ENCODE results near the gene GOLIM4.
"Not testable (repeated sequence)": the region's sequence is repeated elsewhere in the genome, so short reads cannot be mapped to it uniquely, and the experiment has no call there.

Gene GOLIM4

GRCh38 chr3:168095611-168096209 is at the start of gene GOLIM4:
Gene GOLIM4 (minus strand): TSS chr3:168095924. CDS start chr3:168095285, 639 bp downstream.
- intact Hi-C loops (cut with DNase I), result loop anchor here (5.0 kb wide), 1 partner anchor 67 kb away; no protein-coding TSS in a partner anchor

GRCh38 chr3:168141405-168141998 is 45.8 kb upstream of the GOLIM4 start:
- DNase-seq, result no peak
- intact Hi-C loops (cut with DNase I), result no loop called here

More at GRCh38 chr3:168095611-168096209, at the start of gene GOLIM4:
- peak; percentile 82 to 97 (median 93) for DNase-seq

GRCh38 chr3:168139947-168140346 is 44.2 kb upstream of the GOLIM4 start:
- intact Hi-C loops (cut with DNase I), result no loop called here
- no peak for DNase-seq

GRCh38 chr3:168138421-168138820 is 42.7 kb upstream of the GOLIM4 start:
- no peak for DNase-seq
- intact Hi-C loops (cut with DNase I), result no loop called here

- intact Hi-C loops (cut with DNase I), result no loop called here
- no peak for DNase-seq
Measured at GRCh38 chr3:168134931-168135330, 39.2 kb upstream of the GOLIM4 start.

GRCh38 chr3:168130250-168130649 is 34.5 kb upstream of the GOLIM4 start:
- intact Hi-C loops (cut with DNase I), result not testable (repeated sequence)

GRCh38 chr3:168128463-168128862 is 32.7 kb upstream of the GOLIM4 start:
- intact Hi-C loops (cut with DNase I); DNase-seq: not testable (repeated sequence)

More at GRCh38 chr3:168130250-168130649, 34.5 kb upstream of the GOLIM4 start:
- DNase-seq, result not testable (repeated sequence)

- intact Hi-C loops (cut with DNase I), result no loop called here
- DNase-seq, result no peak
Measured at GRCh38 chr3:168127466-168127865, 31.7 kb upstream of the GOLIM4 start.

GRCh38 chr3:168124791-168125190 is 29.1 kb upstream of the GOLIM4 start:
- DNase-seq, result no peak
- intact Hi-C loops (cut with DNase I), result no loop called here

- intact Hi-C loops (cut with DNase I), result no loop called here
Measured at GRCh38 chr3:168124291-168124690, 28.6 kb upstream of the GOLIM4 start.

GRCh38 chr3:168123201-168124176 is 27.8 kb upstream of the GOLIM4 start:
- DNase-seq, result peak in 4 of 42 donors; percentile 9 to 43 (median 30)
- intact Hi-C loops (cut with DNase I), result no loop called here

More at GRCh38 chr3:168124291-168124690, 28.6 kb upstream of the GOLIM4 start:
- no peak for DNase-seq

- intact Hi-C loops (cut with DNase I), result no loop called here
- peak in 12 of 42 donors; percentile 2 to 40 (median 10) for DNase-seq
Measured at GRCh38 chr3:168121184-168122017, 25.7 kb upstream of the GOLIM4 start.

GRCh38 chr3:168117853-168118313 is 22.2 kb upstream of the GOLIM4 start:
- intact Hi-C loops (cut with DNase I), result no loop called here
- no peak for DNase-seq

- DNase-seq, result no peak
- intact Hi-C loops (cut with DNase I), result no loop called here
Measured at GRCh38 chr3:168117059-168117458, 21.3 kb upstream of the GOLIM4 start.

- no peak for DNase-seq
- intact Hi-C loops (cut with DNase I), result no loop called here
Measured at GRCh38 chr3:168116279-168116678, 20.6 kb upstream of the GOLIM4 start.

GRCh38 chr3:168113848-168114247 is 18.1 kb upstream of the GOLIM4 start:
- no peak for DNase-seq
- intact Hi-C loops (cut with DNase I), result no loop called here

GRCh38 chr3:168112894-168113293 is 17.2 kb upstream of the GOLIM4 start:
- intact Hi-C loops (cut with DNase I), result no loop called here
- DNase-seq, result no peak

- no peak for DNase-seq
Measured at GRCh38 chr3:168104361-168104760, 8.6 kb upstream of the GOLIM4 start.

More at GRCh38 chr3:168104361-168104760, 8.6 kb upstream of the GOLIM4 start:
- intact Hi-C loops (cut with DNase I), result no loop called here
